H1 (cell line): ENCODE measurements around the gene SPDYA. TPM values are rescaled to one million over a fixed set of nuclear protein-coding genes. Genes with fewer than 3 reads are reported as not detected.

Experiments
- CTCF ChIA-PET: fragments of 300-600 bp; sonication (Branson Sonifier 250); formaldehyde crosslinking; loops from one replicate; lab custom pipeline; 2021; ENCODE audit not compliant: partially characterized antibody; lab: Charles Lee
- POLR2A ChIA-PET: fragments of 300-600 bp; sonication (Branson Sonifier 250); formaldehyde crosslinking; loops from one replicate; lab custom pipeline; 2021; ENCODE audit warnings: inconsistent platforms; ENCODE audit not compliant: partially characterized antibody; lab: Charles Lee
- DNase-seq, 2 experiments: peaks; one replicate each; pipeline versions ENCODE4 v3.0.0 to v3.0.0-alpha.2; 2010 to 2022; ENCODE audit warnings: low spot score in 2 of 2, low read depth in 1 of 2, mixed read lengths in 1 of 2
- FAIRE-seq: peaks from 2 replicates; lab custom pipeline; 2011; peaks lifted over from hg19 to GRCh38; lab: Jason Lieb, UNC
- H2AFZ ChIP-seq: 2 replicates; pipeline ENCODE4 v1.8.1; 2012; ENCODE audit warnings: low read length, inconsistent platforms
- H2AK5ac ChIP-seq: 2 replicates; pipeline ENCODE4 v1.6.1; 2013; ENCODE audit warnings: low read depth, low read length
- H2BK120ac ChIP-seq: replicated peaks from 2 replicates; pipeline ENCODE3; 2013; ENCODE audit warnings: low read depth, low read length, inconsistent platforms
- H2BK12ac ChIP-seq: 2 replicates; pipeline ENCODE4 v1.6.1; 2013; ENCODE audit warnings: low read depth, low read length
- H2BK15ac ChIP-seq: 2 replicates; pipeline ENCODE4 v1.6.1; 2013; ENCODE audit warnings: low read length
- H2BK20ac ChIP-seq: 2 replicates; pipeline ENCODE4 v1.6.1; 2013; ENCODE audit warnings: low read length
- H2BK5ac ChIP-seq: 2 replicates; pipeline ENCODE4 v1.6.1; 2013; ENCODE audit warnings: low read depth, low read length
- H3K14ac ChIP-seq: 2 replicates; pipeline ENCODE4 v1.6.1; 2013; ENCODE audit warnings: inconsistent platforms; ENCODE audit not compliant: insufficient read length
- H3K18ac ChIP-seq: 2 replicates; pipeline ENCODE4 v1.6.1; 2013; ENCODE audit warnings: low read length; ENCODE audit errors: extremely low read depth
- H3K23ac ChIP-seq: 2 replicates; pipeline ENCODE4 v1.6.1; 2013; ENCODE audit warnings: inconsistent platforms; ENCODE audit not compliant: insufficient read length
- H3K23me2 ChIP-seq: 2 replicates; pipeline ENCODE4 v1.6.1; 2013; ENCODE audit warnings: low read depth, low read length
- H3K27ac ChIP-seq: 2 replicates; pipeline ENCODE4 v1.6.1; 2011; ENCODE audit warnings: low read depth, low read length, inconsistent platforms
- H3K27me3 ChIP-seq, 4 experiments: replicated peaks in 1 of 4; 1 replicate in 1 of 4; 2 replicates in 3 of 4; pipeline versions ENCODE4 v1.6.1 to v1.8.1; 2011 to 2013; ENCODE audit warnings: low read length in 3 of 4, mild to moderate bottlenecking in 3 of 4, inconsistent platforms in 2 of 4, mixed read lengths in 2 of 4, moderate library complexity in 1 of 4; ENCODE audit not compliant: control insufficient read depth in 3 of 4, insufficient read depth in 3 of 4; ENCODE audit errors: extremely low read depth in 1 of 4
- H3K36me3 ChIP-seq, 4 experiments: 2 replicates each; pipeline versions ENCODE4 v1.6.1 to v1.8.1; 2011 to 2013; ENCODE audit warnings: mild to moderate bottlenecking in 4 of 4, low read length in 3 of 4, moderate library complexity in 2 of 4, control low read depth in 1 of 4, inconsistent platforms in 1 of 4; ENCODE audit not compliant: insufficient read depth in 4 of 4, control insufficient read depth in 2 of 4
- H3K4ac ChIP-seq: replicated peaks from 2 replicates; pipeline ENCODE3; 2013; ENCODE audit warnings: low read length, low read depth, mixed read lengths, inconsistent platforms; ENCODE audit not compliant: insufficient read length
- H3K4me1 ChIP-seq, 4 experiments: replicated peaks in 1 of 4; 1 replicate in 1 of 4; 2 replicates in 3 of 4; pipeline versions ENCODE4 v1.6.1 to v1.8.1; 2011 to 2013; ENCODE audit warnings: low read length in 3 of 4, inconsistent platforms in 2 of 4, mixed read lengths in 1 of 4; ENCODE audit not compliant: insufficient read depth in 4 of 4, control insufficient read depth in 3 of 4
- H3K4me2 ChIP-seq, 2 experiments: 2 replicates each; pipeline versions ENCODE4 v1.6.1 to v1.8.1; 2011 to 2013; ENCODE audit warnings: low read depth in 2 of 2, low read length in 2 of 2, control low read depth in 1 of 2, inconsistent platforms in 1 of 2, mild to moderate bottlenecking in 1 of 2; ENCODE audit not compliant: insufficient read depth in 1 of 2
- H3K4me3 ChIP-seq, 4 experiments: fragments of 200-600, 300-600 bp in 1 of 4; sonication (generic), shearing (Covaris generic), sonication (Bioruptor Twin) in 1 of 4; 2 replicates each; pipeline versions ENCODE4 v1.5.1 to v1.8.1; 2011 to 2016; ENCODE audit warnings: low read length in 4 of 4, low read depth in 3 of 4, control low read depth in 2 of 4, inconsistent platforms in 2 of 4, mild to moderate bottlenecking in 2 of 4, mixed read lengths in 1 of 4, moderate library complexity in 1 of 4; ENCODE audit not compliant: insufficient read depth in 2 of 4; ENCODE audit errors: extremely low read depth in 1 of 4
- H3K56ac ChIP-seq: replicated peaks from 2 replicates; pipeline ENCODE3; 2013; ENCODE audit warnings: low read depth, mild to moderate bottlenecking, mixed read lengths, low read length, inconsistent platforms; ENCODE audit not compliant: insufficient read length
- H3K79me1 ChIP-seq: 2 replicates; pipeline ENCODE4 v1.6.1; 2013; ENCODE audit warnings: low read depth, low read length, control low read depth
- H3K79me2 ChIP-seq, 2 experiments: 2 replicates each; pipeline versions ENCODE4 v1.6.1 to v1.8.1; 2012 to 2013; ENCODE audit warnings: low read length in 2 of 2, mild to moderate bottlenecking in 2 of 2, inconsistent platforms in 1 of 2; ENCODE audit not compliant: insufficient read depth in 2 of 2, control insufficient read depth in 1 of 2
- H3K9ac ChIP-seq, 4 experiments: replicated peaks in 1 of 4; 1 replicate in 1 of 4; 2 replicates in 3 of 4; pipeline versions ENCODE4 v1.6.1 to v1.8.1; 2011 to 2013; ENCODE audit warnings: low read depth in 3 of 4, low read length in 3 of 4, control low read depth in 2 of 4, mild to moderate bottlenecking in 2 of 4, moderate library complexity in 2 of 4, inconsistent platforms in 1 of 4; ENCODE audit errors: extremely low read depth in 1 of 4
- H3K9me3 ChIP-seq, 2 experiments: 2 replicates each; pipeline versions ENCODE4 v1.6.1 to v1.8.1; 2012 to 2013; ENCODE audit warnings: mild to moderate bottlenecking in 2 of 2, moderate library complexity in 2 of 2, control low read depth in 1 of 2, inconsistent platforms in 1 of 2, low read depth in 1 of 2, low read length in 1 of 2, mixed read lengths in 1 of 2; ENCODE audit not compliant: insufficient read depth in 2 of 2
- H4K20me1 ChIP-seq, 2 experiments: replicated peaks in 1 of 2; 2 replicates each; pipeline versions ENCODE3 to v1.8.1; 2011 to 2013; ENCODE audit warnings: inconsistent platforms in 2 of 2, low read length in 2 of 2, mild to moderate bottlenecking in 1 of 2; ENCODE audit not compliant: insufficient read depth in 2 of 2, control insufficient read depth in 1 of 2
- H4K5ac ChIP-seq: 2 replicates; pipeline ENCODE4 v1.6.1; 2013; ENCODE audit warnings: low read length, low read depth, mixed read lengths, inconsistent platforms; ENCODE audit not compliant: insufficient read length
- H4K8ac ChIP-seq: 2 replicates; pipeline ENCODE4 v1.8.0; 2013; ENCODE audit warnings: mild to moderate bottlenecking, moderate library complexity, low read length, inconsistent platforms; ENCODE audit not compliant: insufficient read depth; ENCODE audit errors: extremely low read depth
- H4K91ac ChIP-seq: replicated peaks from 2 replicates; pipeline ENCODE3; 2013; ENCODE audit warnings: low read length, mixed read lengths, inconsistent platforms; ENCODE audit not compliant: insufficient read length
- BCL11A ChIP-seq, 2 experiments: IDR thresholded peaks; one replicate each; pipeline ENCODE4 v1.6.1; 2011; ENCODE audit warnings: low read depth in 2 of 2, low read length in 2 of 2, mild to moderate bottlenecking in 2 of 2
- CBX5 ChIP-seq: fragments of 300-800, 300-1000 bp; sonication (generic); IDR thresholded peaks from 2 replicates; pipeline ENCODE4 v1.7.1; 2016; ENCODE audit warnings: antibody characterized with exemption, low read length, low read depth
- CHD2 ChIP-seq: IDR thresholded peaks from 2 replicates; pipeline ENCODE4 v1.6.1; 2012; ENCODE audit warnings: low read length, improper control_type of control experiment
- CREB1 ChIP-seq: IDR thresholded peaks from 2 replicates; pipeline ENCODE4 v1.6.1; 2012; ENCODE audit warnings: inconsistent platforms
- EP300 ChIP-seq, 2 experiments: IDR thresholded peaks; 1 replicate in 1 of 2; 2 replicates in 1 of 2; pipeline ENCODE4 v1.6.1; 2011 to 2012; ENCODE audit warnings: low read depth in 2 of 2, low read length in 2 of 2, mild to moderate bottlenecking in 2 of 2, borderline replicate concordance in 1 of 2, inconsistent platforms in 1 of 2, moderate library complexity in 1 of 2
- GTF2F1 ChIP-seq: IDR thresholded peaks from 2 replicates; pipeline ENCODE4 v1.6.1; 2012; ENCODE audit warnings: low read depth, low read length, improper control_type of control experiment, borderline replicate concordance
- NANOG ChIP-seq: IDR thresholded peaks from 2 replicates; pipeline ENCODE4 v1.6.1; 2011; ENCODE audit warnings: low read length, low read depth, mild to moderate bottlenecking, inconsistent platforms; ENCODE audit not compliant: insufficient read depth, poor library complexity, severe bottlenecking
- POLR2AphosphoS5 ChIP-seq: IDR thresholded peaks from 2 replicates; pipeline ENCODE4 v1.6.1; 2011; ENCODE audit warnings: low read depth, low read length
- RFX5 ChIP-seq: IDR thresholded peaks from 2 replicates; pipeline ENCODE4 v1.6.1; 2011; ENCODE audit warnings: low read depth, low read length, improper control_type of control experiment, borderline replicate concordance
- RNF2 ChIP-seq: fragments of 200-900, 300-1000 bp; sonication (generic); IDR thresholded peaks from 2 replicates; pipeline ENCODE4 v1.7.1; 2016; ENCODE audit warnings: borderline replicate concordance, low read depth, mild to moderate bottlenecking, antibody characterized with exemption, low read length; ENCODE audit not compliant: poor library complexity, severe bottlenecking; ENCODE audit errors: missing control alignments
- SP4 ChIP-seq: IDR thresholded peaks from 2 replicates; pipeline ENCODE4 v1.6.1; 2012; ENCODE audit warnings: low read length, inconsistent platforms
- TAF7 ChIP-seq: optimal IDR thresholded peaks from 2 replicates; pipeline ENCODE3; 2011; ENCODE audit warnings: low read depth, mild to moderate bottlenecking, inconsistent platforms, low read length, moderate library complexity, borderline replicate concordance
- TBP ChIP-seq: IDR thresholded peaks from 2 replicates; pipeline ENCODE4 v1.6.1; 2011; ENCODE audit warnings: low read depth, low read length, improper control_type of control experiment
- polyA plus RNA-seq, 7 experiments: library from polyadenylated mRNA; depleted of rRNA in 3 of 7; stranded (reverse) in 5 of 7; unstranded in 2 of 7; fragments of >200 nt in 5 of 7; fragments of 200-250 nt in 2 of 7; gene quantifications; 1 replicate in 5 of 7; 2 replicates in 1 of 7; 4 replicates in 1 of 7; pipeline versions ENCODE4 v1.2.1 to v1.2.3, GENCODE V29; 2011 to 2013; ENCODE audit warnings: missing spikeins in 2 of 7, mixed read lengths in 2 of 7
- total RNA-seq: library from RNA; stranded (reverse); fragmentation: NEBNext Ultra II Directional; extraction: Animal tissue kit (Norgen Biotek cat#: 25700); gene quantifications from 2 replicates; pipeline ENCODE4 v1.2.1, GENCODE V29; 2021
- TF ChIP-seq, protein P1 (sequence below): IDR thresholded peaks from 2 replicates; pipeline ENCODE4 v1.6.1; 2012; ENCODE audit warnings: low read length, inconsistent platforms

Gene SPDYA
- total and polyA plus RNA-seq, 2 of the 8 experiments (the other 6 are each of a cell fraction or from before 2014, with no cell fraction given), result 0.12 to 0.35 TPM

DNA sequence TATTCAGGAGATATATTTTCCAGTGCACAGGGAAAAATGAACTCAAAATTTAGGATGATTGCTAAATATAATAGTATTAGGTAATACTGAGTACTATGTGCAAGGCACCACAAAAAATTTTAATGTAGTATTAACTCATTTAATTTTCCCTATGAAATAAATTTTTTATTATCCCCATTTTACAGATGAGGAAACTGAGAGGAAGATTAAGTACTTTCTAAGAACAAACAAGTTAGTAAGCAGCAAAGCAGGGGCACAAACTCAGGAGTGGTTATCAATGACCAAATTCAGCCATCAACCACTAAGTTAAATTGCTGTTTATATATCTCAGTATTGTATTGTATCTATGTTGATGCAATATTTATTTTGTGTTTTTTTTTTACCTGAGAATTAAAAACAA is 14.2 kb downstream of the SPDYA start:
- TF ChIP-seq, protein P1, sequence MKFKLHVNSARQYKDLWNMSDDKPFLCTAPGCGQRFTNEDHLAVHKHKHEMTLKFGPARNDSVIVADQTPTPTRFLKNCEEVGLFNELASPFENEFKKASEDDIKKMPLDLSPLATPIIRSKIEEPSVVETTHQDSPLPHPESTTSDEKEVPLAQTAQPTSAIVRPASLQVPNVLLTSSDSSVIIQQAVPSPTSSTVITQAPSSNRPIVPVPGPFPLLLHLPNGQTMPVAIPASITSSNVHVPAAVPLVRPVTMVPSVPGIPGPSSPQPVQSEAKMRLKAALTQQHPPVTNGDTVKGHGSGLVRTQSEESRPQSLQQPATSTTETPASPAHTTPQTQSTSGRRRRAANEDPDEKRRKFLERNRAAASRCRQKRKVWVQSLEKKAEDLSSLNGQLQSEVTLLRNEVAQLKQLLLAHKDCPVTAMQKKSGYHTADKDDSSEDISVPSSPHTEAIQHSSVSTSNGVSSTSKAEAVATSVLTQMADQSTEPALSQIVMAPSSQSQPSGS, result no peak
- TF ChIP-seq SP4 (no peak), POLR2AphosphoS5 (no peak), EP300 (IDR thresholded peaks at IDR 0.05; ENCODE audit: borderline replicate concordance in 1 of 2, low read depth in 2 of 2, low read length in 2 of 2) (no peak), NANOG (no peak), CHD2 (no peak), RNF2 (no peak), RFX5 (no peak), CREB1 (no peak), TAF7 (no peak), CBX5 (no peak), BCL11A (IDR thresholded peaks at IDR 0.05; ENCODE audit: low read depth in 2 of 2, low read length in 2 of 2) (no peak), TBP (no peak), GTF2F1 (no peak)
- no peak overlapping the region for H2BK120ac ChIP-seq
- no peak overlapping the region for H3K23ac ChIP-seq
- H3K4me2 ChIP-seq, result no peak overlapping the region
- H3K79me2 ChIP-seq, result no peaks in the 10 kb centered on the region
- no peak overlapping the region for H2BK5ac ChIP-seq
- no peak overlapping the region for H2AK5ac ChIP-seq
- no peak overlapping the region for H3K18ac ChIP-seq
- no peaks in the 10 kb centered on the region for H3K9me3 ChIP-seq
- no peak overlapping the region for H4K91ac ChIP-seq
- CTCF ChIA-PET, result interaction anchor here (0.6 to 2.5 kb wide), 2 partner anchors 11 to 832 kb away, joined by 4 to 7 read pairs; no protein-coding TSS in a partner anchor
- H3K27ac ChIP-seq, result no peak overlapping the region
- no peak overlapping the region for H3K4ac ChIP-seq
- no peaks in the 10 kb centered on the region for H3K27me3 ChIP-seq
- H2AFZ ChIP-seq, result no peak overlapping the region
- H3K36me3 ChIP-seq, result no peaks in the 10 kb centered on the region
- no peak overlapping the region for H3K14ac ChIP-seq
- H2BK20ac ChIP-seq, result no peak overlapping the region
- no peak overlapping the region for H2BK12ac ChIP-seq
- POLR2A ChIA-PET, result interaction anchor here (1.5 kb wide), 1 partner anchor 45 kb away, joined by 4 read pairs; no protein-coding TSS in a partner anchor
- H3K9ac ChIP-seq, result no peak overlapping the region
- DNase-seq (no peak), FAIRE-seq (no peak)
- no peaks in the 10 kb centered on the region for H3K23me2 ChIP-seq
- no peak overlapping the region for H3K4me3 ChIP-seq
- H3K56ac ChIP-seq, result no peak overlapping the region
- H4K8ac ChIP-seq, result no peak overlapping the region
- no peak overlapping the region for H2BK15ac ChIP-seq
- H3K79me1 ChIP-seq, result no peaks in the 10 kb centered on the region
- no peak overlapping the region for H4K5ac ChIP-seq
- no peaks in the 10 kb centered on the region for H3K4me1 ChIP-seq
- no peaks in the 10 kb centered on the region for H4K20me1 ChIP-seq
